OCI-LY7 (cell line): ENCODE data around the gene LPCAT1. TPM values are rescaled to one million over a fixed set of nuclear protein-coding genes. Genes with fewer than 3 reads are reported as not detected.

ENCODE experiments used
- BruUV-seq: library from RNA; stranded (reverse); fragments of 400-500 nt; replicated peaks from 2 replicates; lab custom pipeline; 2021; lab: Mats Ljungman, UMichigan
- CTCF ChIA-PET: fragments of 300-600 bp; sonication (Branson Sonifier 250); formaldehyde crosslinking; loops from one replicate; lab custom pipeline; 2022; ENCODE audit warnings: antibody characterized with exemption; ENCODE audit not compliant: unreplicated experiment; lab: Charles Lee
- POLR2A ChIA-PET: fragments of 300-600 bp; sonication (Branson Sonifier 250); formaldehyde crosslinking; loops from one replicate; lab custom pipeline; 2022; ENCODE audit warnings: antibody characterized with exemption; lab: Charles Lee
- DNase-seq: peaks from one replicate; pipeline ENCODE4 v3.0.0-alpha.2; 2015; ENCODE audit warnings: low spot score
- H2AFZ ChIP-seq: fragments of 200-600 bp; sonication (generic), shearing (Covaris generic); 2 replicates; pipeline ENCODE4 v1.6.1; 2014; ENCODE audit warnings: mild to moderate bottlenecking, antibody characterized with exemption, low read length, moderate library complexity
- H3K27ac ChIP-seq: fragments of 200-600 bp; sonication (generic); 2 replicates; pipeline ENCODE4 v1.5.1; 2014; ENCODE audit warnings: mixed run types, low read depth, mild to moderate bottlenecking, moderate library complexity, low read length, inconsistent platforms; ENCODE audit not compliant: poor library complexity, severe bottlenecking
- H3K36me3 ChIP-seq: fragments of 200-600 bp; sonication (generic); 2 replicates; pipeline ENCODE4 v1.6.1; 2014; ENCODE audit warnings: mild to moderate bottlenecking, antibody characterized with exemption, low read length, moderate library complexity, mixed read lengths; ENCODE audit not compliant: insufficient read depth
- H3K4me1 ChIP-seq: fragments of 200-600 bp; sonication (generic); 2 replicates; pipeline ENCODE4 v1.5.1; 2014; ENCODE audit warnings: mild to moderate bottlenecking, low read length; ENCODE audit not compliant: insufficient read depth, poor library complexity, severe bottlenecking
- H3K4me2 ChIP-seq: fragments of 200-600 bp; sonication (generic); 2 replicates; pipeline ENCODE4 v1.6.1; 2014; ENCODE audit warnings: mild to moderate bottlenecking, low read length
- H3K4me3 ChIP-seq: fragments of 200-600 bp; sonication (generic); 2 replicates; pipeline ENCODE4 v1.5.1; 2014; ENCODE audit warnings: mild to moderate bottlenecking, low read depth, low read length; ENCODE audit not compliant: poor library complexity, severe bottlenecking
- H3K79me2 ChIP-seq: fragments of 200-600 bp; sonication (generic); 2 replicates; pipeline ENCODE4 v1.6.1; 2016; ENCODE audit warnings: low read depth, mild to moderate bottlenecking, low read length, moderate library complexity, mixed read lengths; ENCODE audit not compliant: insufficient read depth
- H3K9me2 ChIP-seq: fragments of 200-600 bp; sonication (generic); 2 replicates; pipeline ENCODE4 v1.6.1; 2016; ENCODE audit warnings: mild to moderate bottlenecking, low read length, mixed read lengths; ENCODE audit not compliant: insufficient read depth
- H3K9me3 ChIP-seq: fragments of 200-600 bp; sonication (generic); 2 replicates; pipeline ENCODE4 v1.6.1; 2014; ENCODE audit warnings: mild to moderate bottlenecking, mixed run types, low read length, mixed read lengths
- H4K20me1 ChIP-seq: fragments of 200-600 bp; sonication (generic); 2 replicates; pipeline ENCODE4 v1.6.1; 2014; ENCODE audit warnings: mild to moderate bottlenecking, antibody characterized with exemption, low read length, moderate library complexity, mixed read lengths; ENCODE audit not compliant: insufficient read depth
- EZH2phosphoT487 ChIP-seq: fragments of 200-600 bp; sonication (generic); IDR thresholded peaks from 2 replicates; pipeline ENCODE4 v1.6.1; 2018; ENCODE audit warnings: low read depth, borderline replicate concordance, mild to moderate bottlenecking, mixed run types, antibody characterized with exemption, low read length, moderate library complexity, mixed read lengths
- intact Hi-C: fragments of 100-400 bp; cut with micrococcal nuclease; formaldehyde crosslinking; loops from one replicate; pipeline ENCODE4 v1.10.0; 2022; ENCODE audit not compliant: unreplicated experiment
- total RNA-seq, 2 experiments: library from RNA; depleted of rRNA in 1 of 2; stranded (reverse); fragments of >200 nt in 1 of 2; shearing (Covaris generic) in 1 of 2; gene quantifications; 2 replicates each; pipeline ENCODE4 v1.2.3, GENCODE V29; 2014 to 2022
- TF ChIP-seq, protein P1 (sequence below): fragments of 200-600 bp; sonication (generic); conservative IDR thresholded peaks from 2 replicates; pipeline ENCODE4 v1.5.1; 2014; ENCODE audit warnings: mild to moderate bottlenecking, antibody characterized with exemption, low read length, moderate library complexity, mixed read lengths

LPCAT1 gene
- total RNA-seq, 2 experiments from 2014 or later: 47.7 to 63.6 TPM

DNA sequence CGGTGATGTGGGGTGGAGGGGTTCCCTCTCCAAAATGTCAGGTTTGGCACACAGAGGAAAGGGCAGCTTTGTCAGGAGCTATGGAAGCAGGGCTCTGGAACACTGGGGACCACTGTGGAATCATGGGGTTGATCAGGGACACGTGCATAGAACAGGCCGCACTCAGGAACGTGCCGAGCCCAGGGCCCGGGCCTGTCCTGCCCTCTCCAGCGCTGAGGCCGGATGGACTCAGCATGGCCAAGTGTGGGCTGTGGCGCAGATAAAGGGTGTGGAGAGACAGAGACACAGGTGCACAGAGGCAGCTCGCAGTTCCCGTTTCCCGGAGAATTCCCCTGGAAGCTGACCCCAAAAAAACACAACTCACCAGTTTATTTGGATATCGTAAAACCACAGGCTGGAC lies 40.7 kb downstream of the LPCAT1 start:
- intact Hi-C loops: no loop called here
- no peak for DNase-seq
- no peaks in the 10 kb centered on the region for H3K9me2 ChIP-seq
- no TSS peak for BruUV-seq
- H3K4me2 ChIP-seq: no peak overlapping the region
- no peak overlapping the region for H3K27ac ChIP-seq
- ChIA-PET POLR2A (interaction anchor here (0.7 kb wide), 1 partner anchor 107 kb away, joined by 4 read pairs; no protein-coding TSS in a partner anchor), CTCF (no interaction called here)
- peaks cover 57% of the 10 kb centered on the region for H3K36me3 ChIP-seq
- H2AFZ ChIP-seq: no peak overlapping the region
- H3K79me2 ChIP-seq: no peaks in the 10 kb centered on the region
- no peaks in the 10 kb centered on the region for H4K20me1 ChIP-seq
- TF ChIP-seq EZH2phosphoT487: no peak
- TF ChIP-seq, protein P1, sequence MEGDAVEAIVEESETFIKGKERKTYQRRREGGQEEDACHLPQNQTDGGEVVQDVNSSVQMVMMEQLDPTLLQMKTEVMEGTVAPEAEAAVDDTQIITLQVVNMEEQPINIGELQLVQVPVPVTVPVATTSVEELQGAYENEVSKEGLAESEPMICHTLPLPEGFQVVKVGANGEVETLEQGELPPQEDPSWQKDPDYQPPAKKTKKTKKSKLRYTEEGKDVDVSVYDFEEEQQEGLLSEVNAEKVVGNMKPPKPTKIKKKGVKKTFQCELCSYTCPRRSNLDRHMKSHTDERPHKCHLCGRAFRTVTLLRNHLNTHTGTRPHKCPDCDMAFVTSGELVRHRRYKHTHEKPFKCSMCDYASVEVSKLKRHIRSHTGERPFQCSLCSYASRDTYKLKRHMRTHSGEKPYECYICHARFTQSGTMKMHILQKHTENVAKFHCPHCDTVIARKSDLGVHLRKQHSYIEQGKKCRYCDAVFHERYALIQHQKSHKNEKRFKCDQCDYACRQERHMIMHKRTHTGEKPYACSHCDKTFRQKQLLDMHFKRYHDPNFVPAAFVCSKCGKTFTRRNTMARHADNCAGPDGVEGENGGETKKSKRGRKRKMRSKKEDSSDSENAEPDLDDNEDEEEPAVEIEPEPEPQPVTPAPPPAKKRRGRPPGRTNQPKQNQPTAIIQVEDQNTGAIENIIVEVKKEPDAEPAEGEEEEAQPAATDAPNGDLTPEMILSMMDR: no peak
- H3K4me1 ChIP-seq: peaks cover 46% of the 10 kb centered on the region
- no peaks in the 10 kb centered on the region for H3K9me3 ChIP-seq
- H3K4me3 ChIP-seq: no peak overlapping the region

DNA sequence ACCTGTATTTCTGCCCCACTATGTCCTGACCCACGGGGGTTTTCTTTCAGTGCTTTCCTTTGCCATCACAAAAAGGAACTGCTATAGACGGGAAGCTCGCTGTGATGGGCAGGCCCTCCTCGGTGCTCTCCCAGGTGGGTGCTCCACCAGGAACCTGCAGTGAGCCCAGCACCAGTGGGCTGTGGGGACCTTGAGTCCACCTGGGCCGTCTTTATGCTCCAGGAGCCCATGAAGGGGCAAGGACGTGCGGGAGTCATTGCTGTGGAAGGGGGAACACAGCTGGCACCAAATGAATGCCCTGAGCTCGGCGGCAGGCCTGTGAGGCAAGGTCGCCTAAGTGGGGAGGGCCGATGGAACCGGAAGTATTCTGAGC lies 41.8 kb downstream of the LPCAT1 start:
- Histone ChIP-seq H2AFZ (no peak overlapping the region), H3K79me2 (no peaks in the 10 kb centered on the region), H3K4me1 (peaks cover 46% of the 10 kb centered on the region), H3K27ac (peak overlapping the region; percentile 44), H3K9me2 (no peaks in the 10 kb centered on the region), H3K4me2 (peak overlapping the region; percentile 21; the same call in 1 of the 2 replicates), H3K9me3 (no peaks in the 10 kb centered on the region), H4K20me1 (no peaks in the 10 kb centered on the region), H3K36me3 (peaks cover 55% of the 10 kb centered on the region), H3K4me3 (no peak overlapping the region)
- TF ChIP-seq, protein P1: no peak
- no peak for TF ChIP-seq EZH2phosphoT487
- BruUV-seq: no TSS peak
- ChIA-PET POLR2A (interaction anchor here (0.7 kb wide), 1 partner anchor 12 kb away, joined by 4 read pairs; no protein-coding TSS in a partner anchor), CTCF (interaction anchor here (0.9 kb wide), 1 partner anchor 40 kb away, joined by 3 read pairs; no protein-coding TSS in a partner anchor)
- intact Hi-C loops: no loop called here
- no peak for DNase-seq

- no peaks in the 10 kb centered on the region for H3K9me2 ChIP-seq
- ChIA-PET POLR2A (interaction anchor here (0.7 kb wide), 1 partner anchor 11 kb away, joined by 4 read pairs; no protein-coding TSS in a partner anchor), CTCF (no interaction called here)
- H4K20me1 ChIP-seq: no peaks in the 10 kb centered on the region
- H3K4me3 ChIP-seq: no peak overlapping the region
- no peak overlapping the region for H2AFZ ChIP-seq
- peaks cover 55% of the 10 kb centered on the region for H3K36me3 ChIP-seq
- H3K4me2 ChIP-seq: peak overlapping the region; percentile 21; the same call in 1 of the 2 replicates
- H3K9me3 ChIP-seq: no peaks in the 10 kb centered on the region
- H3K27ac ChIP-seq: peak overlapping the region; percentile 44
- BruUV-seq: no TSS peak
- H3K79me2 ChIP-seq: no peaks in the 10 kb centered on the region
- peaks cover 46% of the 10 kb centered on the region for H3K4me1 ChIP-seq
- no peak for TF ChIP-seq EZH2phosphoT487
- TF ChIP-seq, protein P1: no peak
- intact Hi-C loops: no loop called here
- peak; percentile 30 for DNase-seq
Measured at GRCh38 chr5:1481266-1481958, 42.3 kb downstream of the LPCAT1 start.
